PC-3 (cell line): ENCODE results near the gene WDR48. TPM values are rescaled to one million over a fixed set of nuclear protein-coding genes. Genes with fewer than 3 reads are reported as not detected.

Experiments
- ATAC-seq: fragments of 200-7000 bp; cut with Tn5 transposase; 2 replicates; pipeline ENCODE4 v1.9.1; 2020; ENCODE audit warnings: mild to moderate bottlenecking, moderate library complexity
- BruUV-seq: library from RNA; stranded (reverse); fragments of 400-500 nt; replicated peaks from 2 replicates; lab custom pipeline; 2021; lab: Mats Ljungman, UMichigan
- CTCF ChIA-PET: fragments of 300-600 bp; sonication (Branson Sonifier 250); formaldehyde crosslinking; loops from one replicate; lab custom pipeline; 2022; ENCODE audit warnings: antibody characterized with exemption; lab: Charles Lee
- POLR2A ChIA-PET: fragments of 300-600 bp; sonication (Branson Sonifier 250); formaldehyde crosslinking; loops from one replicate; lab custom pipeline; 2022; ENCODE audit warnings: antibody characterized with exemption; ENCODE audit not compliant: unreplicated experiment; lab: Charles Lee
- DNase-seq: peaks from one replicate; pipeline ENCODE4 v3.0.0-alpha.2; 2015
- H2AFZ ChIP-seq: fragments of 300-600 bp; sonication (generic); 2 replicates; pipeline ENCODE4 v1.6.0; 2016; ENCODE audit warnings: antibody characterized with exemption, low read length
- H3F3A ChIP-seq: fragments of 300-600 bp; sonication (generic); one replicate; pipeline ENCODE4 v1.6.0; 2017; ENCODE audit warnings: antibody characterized with exemption, low read length, control low read depth, mild to moderate bottlenecking; ENCODE audit not compliant: unreplicated experiment
- H3K27ac ChIP-seq: fragments of 300-600 bp; sonication (generic); 2 replicates; pipeline ENCODE4 v1.5.1; 2016; ENCODE audit warnings: mild to moderate bottlenecking, low read length
- H3K27me3 ChIP-seq: fragments of 300-600 bp; sonication (generic); 2 replicates; pipeline ENCODE4 v1.6.1; 2016; ENCODE audit warnings: low read length, mixed read lengths
- H3K36me3 ChIP-seq: fragments of 300-600 bp; sonication (generic); 2 replicates; pipeline ENCODE4 v1.6.1; 2016; ENCODE audit warnings: low read depth, mixed run types, low read length, mixed read lengths
- H3K4me1 ChIP-seq: fragments of 300-600 bp; sonication (generic); 2 replicates; pipeline ENCODE4 v1.5.1; 2016; ENCODE audit warnings: low read length; ENCODE audit not compliant: insufficient read depth
- H3K4me2 ChIP-seq: fragments of 300-600 bp; sonication (generic); 2 replicates; pipeline ENCODE4 v1.6.0; 2016; ENCODE audit warnings: low read length
- H3K4me3 ChIP-seq: fragments of 300-600 bp; sonication (generic); 2 replicates; pipeline ENCODE4 v1.5.1; 2016; ENCODE audit warnings: mild to moderate bottlenecking, low read length, mixed read lengths
- H3K79me2 ChIP-seq: fragments of 300-600 bp; sonication (generic); 2 replicates; pipeline ENCODE4 v1.6.1; 2017; ENCODE audit warnings: low read length, mixed read lengths
- H3K9ac ChIP-seq: fragments of 300-600 bp; sonication (generic); 2 replicates; pipeline ENCODE4 v1.6.0; 2016; ENCODE audit warnings: mild to moderate bottlenecking, low read length
- H3K9me2 ChIP-seq: fragments of 300-600 bp; sonication (generic); replicated peaks from 2 replicates; pipeline ENCODE4 v1.6.1; 2016; ENCODE audit warnings: mixed run types, low read length, mixed read lengths
- H3K9me3 ChIP-seq: fragments of 300-600 bp; sonication (generic); 2 replicates; pipeline ENCODE4 v1.6.1; 2016; ENCODE audit warnings: low read length, mixed read lengths
- H4K20me1 ChIP-seq: fragments of 300-600 bp; sonication (generic); 2 replicates; pipeline ENCODE4 v1.6.1; 2016; ENCODE audit warnings: low read length, mixed read lengths
- CTCF ChIP-seq: fragments of 300-600 bp; sonication (generic); conservative IDR thresholded peaks from 2 replicates; pipeline ENCODE4 v1.5.1; 2017; ENCODE audit warnings: antibody characterized with exemption, low read depth, mild to moderate bottlenecking, low read length
- EZH2 ChIP-seq: fragments of 300-600 bp; sonication (generic); IDR thresholded peaks from one replicate; pipeline ENCODE4 v1.6.1; 2017; ENCODE audit warnings: antibody characterized with exemption, mild to moderate bottlenecking, low read length; ENCODE audit not compliant: unreplicated experiment
- EZH2phosphoT487 ChIP-seq: fragments of 300-600 bp; sonication (generic); IDR thresholded peaks from 2 replicates; pipeline ENCODE4 v1.6.1; 2018; ENCODE audit warnings: mild to moderate bottlenecking, antibody characterized with exemption, low read length, borderline replicate concordance
- intact Hi-C: fragments of 100-400 bp; cut with micrococcal nuclease; formaldehyde crosslinking; loops from 2 replicates; pipeline ENCODE4 v1.9.0; 2023
- total RNA-seq: library from RNA; depleted of rRNA; stranded (reverse); fragments of >200 nt; gene quantifications from 2 replicates; pipeline ENCODE4 v1.2.3, GENCODE V29; 2014

The WDR48 gene
- total RNA-seq, 1 experiment from 2014 or later = 21.0 TPM

DNA sequence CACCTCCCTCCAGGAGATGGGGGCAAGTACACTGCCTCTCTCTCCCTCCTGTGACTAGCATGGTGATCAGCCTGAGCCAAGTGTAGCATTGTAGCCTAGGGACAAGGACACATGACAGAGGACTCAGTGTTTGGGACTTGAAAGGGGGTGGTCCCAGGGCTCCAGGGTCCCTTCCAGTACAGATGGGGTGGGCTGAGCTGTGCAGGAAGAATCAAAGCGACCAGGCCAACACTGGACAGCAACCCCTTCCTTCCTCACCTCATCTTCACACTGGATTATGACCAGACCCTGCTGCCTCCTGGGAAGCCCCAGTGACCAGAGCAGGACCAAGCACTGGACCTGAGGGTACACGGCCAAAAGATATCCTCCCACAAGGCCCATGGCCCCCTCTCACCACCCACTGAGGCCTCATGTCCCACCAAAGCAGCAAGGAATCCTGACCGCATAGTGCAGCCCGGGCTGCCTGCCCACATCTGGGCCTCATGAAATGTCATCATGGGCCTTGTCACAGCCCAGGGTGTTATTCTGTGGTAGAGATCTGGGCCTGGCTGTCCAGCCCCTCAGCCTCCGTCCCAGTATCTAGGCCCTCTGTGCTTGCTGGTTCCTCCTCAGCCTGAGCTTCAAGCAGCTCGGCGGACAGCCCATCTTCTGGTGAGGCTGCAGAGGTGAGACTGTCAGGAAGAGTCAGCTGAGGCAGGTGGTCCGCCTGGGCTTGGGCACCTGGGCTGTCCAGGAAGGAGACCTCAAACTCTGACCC is 46.1 kb downstream of the WDR48 start:
- BruUV-seq = no TSS peak
- DNase-seq (no peak), ATAC-seq (no peak)
- CTCF ChIA-PET = no interaction called here
- H3K4me1 ChIP-seq = no peaks in the 10 kb centered on the region
- H3K4me2 ChIP-seq = no peak overlapping the region
- no peak overlapping the region for H3K9ac ChIP-seq
- intact Hi-C loops = no loop called here
- H3K27ac ChIP-seq = no peak overlapping the region
- TF ChIP-seq CTCF (no peak), EZH2 (no peak), EZH2phosphoT487 (no peak)
- no peak overlapping the region for H3K4me3 ChIP-seq
- POLR2A ChIA-PET = no interaction called here
- no peaks in the 10 kb centered on the region for H3F3A ChIP-seq
- no peaks in the 10 kb centered on the region for H3K9me3 ChIP-seq
- no peak overlapping the region for H2AFZ ChIP-seq
- H4K20me1 ChIP-seq = 0 out of 2 replicates have a peak, but pooled peaks cover 4% of the 10 kb centered on the region
- H3K27me3 ChIP-seq = no peaks in the 10 kb centered on the region
- peaks cover 38% of the 10 kb centered on the region for H3K36me3 ChIP-seq
- H3K79me2 ChIP-seq = 0 out of 2 replicates have a peak, but pooled peaks cover under 1% of the 10 kb centered on the region
- H3K9me2 ChIP-seq = no peaks in the 10 kb centered on the region

GRCh38 chr3:39098473-39099000 is 46.7 kb downstream of the WDR48 start:
- no TSS peak for BruUV-seq
- Histone ChIP-seq H3K9me3 (no peaks in the 10 kb centered on the region), H3K27ac (no peak overlapping the region), H3K36me3 (peaks cover 35% of the 10 kb centered on the region), H3K9ac (no peak overlapping the region), H3K4me2 (no peak overlapping the region), H3K9me2 (no peaks in the 10 kb centered on the region), H3K79me2 (0 out of 2 replicates have a peak, but pooled peaks cover 6% of the 10 kb centered on the region), H2AFZ (no peak overlapping the region), H4K20me1 (0 out of 2 replicates have a peak, but pooled peaks cover 4% of the 10 kb centered on the region), H3K4me3 (no peak overlapping the region), H3K4me1 (no peaks in the 10 kb centered on the region), H3F3A (no peaks in the 10 kb centered on the region), H3K27me3 (no peaks in the 10 kb centered on the region)
- ChIA-PET POLR2A (no interaction called here), CTCF (no interaction called here)
- intact Hi-C loops = no loop called here
- TF ChIP-seq CTCF = no peak
- no peak for TF ChIP-seq EZH2
- TF ChIP-seq EZH2phosphoT487 = no peak
- ATAC-seq = no peak
- no peak for DNase-seq

- H3K4me2 ChIP-seq = no peak overlapping the region
- H3K27me3 ChIP-seq = no peaks in the 10 kb centered on the region
- H3F3A ChIP-seq = no peaks in the 10 kb centered on the region
- no peaks in the 10 kb centered on the region for H3K9me2 ChIP-seq
- ChIA-PET CTCF (no interaction called here), POLR2A (no interaction called here)
- H3K9me3 ChIP-seq = no peaks in the 10 kb centered on the region
- H4K20me1 ChIP-seq = 0 out of 2 replicates have a peak, but pooled peaks cover 4% of the 10 kb centered on the region
- TF ChIP-seq EZH2 (no peak), CTCF (no peak), EZH2phosphoT487 (no peak)
- peaks cover 35% of the 10 kb centered on the region for H3K36me3 ChIP-seq
- BruUV-seq = no TSS peak
- no peak overlapping the region for H3K27ac ChIP-seq
- H3K4me3 ChIP-seq = no peak overlapping the region
- intact Hi-C loops = no loop called here
- H3K4me1 ChIP-seq = no peaks in the 10 kb centered on the region
- no peak for ATAC-seq
- peaks cover 14% of the 10 kb centered on the region; the same call in 1 of the 2 replicates for H3K79me2 ChIP-seq
- no peak overlapping the region for H2AFZ ChIP-seq
- DNase-seq = no peak
- H3K9ac ChIP-seq = no peak overlapping the region
Observed at GRCh38 chr3:39099242-39099641, 47.4 kb downstream of the WDR48 start.
